Caco-2 (cell line): ENCODE measurements around the gene WWOX. TPM values are rescaled to one million over a fixed set of nuclear protein-coding genes. Genes with fewer than 3 reads are reported as not detected.

Experiments used
- BruUV-seq: library from RNA; stranded (reverse); fragments of 400-500 nt; replicated peaks from 2 replicates; lab custom pipeline; 2021; lab: Mats Ljungman, UMichigan
- CTCF ChIA-PET: fragments of 300-600 bp; sonication (Branson Sonifier 250); formaldehyde crosslinking; loops from one replicate; lab custom pipeline; 2022; ENCODE audit warnings: antibody characterized with exemption; lab: Charles Lee
- POLR2A ChIA-PET: fragments of 300-600 bp; sonication (Branson Sonifier 250); formaldehyde crosslinking; loops from one replicate; lab custom pipeline; 2022; ENCODE audit warnings: antibody characterized with exemption; lab: Charles Lee
- DNase-seq, 2 experiments: peaks; one replicate each; pipeline versions ENCODE4 v3.0.0 to v3.0.0-alpha.2; 2020 to 2022
- H3K27me3 ChIP-seq: replicated peaks from 2 replicates; pipeline ENCODE4 v1.6.0; 2011; ENCODE audit warnings: low read length; ENCODE audit not compliant: control insufficient read depth, insufficient read depth
- H3K36me3 ChIP-seq: 2 replicates; pipeline ENCODE4 v1.5.1; 2011; ENCODE audit warnings: low read length; ENCODE audit not compliant: control insufficient read depth, insufficient read depth
- H3K4me1 ChIP-seq: fragments of 250-450 bp; sonication (Bioruptor Pico); 2 replicates; pipeline ENCODE4 v1.5.1; 2020; ENCODE audit warnings: mild to moderate bottlenecking
- H3K4me3 ChIP-seq: 2 replicates; pipeline ENCODE4 v1.5.1; 2011; ENCODE audit warnings: low read depth, mild to moderate bottlenecking, control low read depth, low read length
- H3K9me3 ChIP-seq: fragments of 250-450 bp; sonication (Bioruptor Pico); 2 replicates; pipeline ENCODE4 v1.5.1; 2020; ENCODE audit warnings: mild to moderate bottlenecking, moderate library complexity
- H3K27ac Mint-ChIP-seq: one replicate; pipeline ENCODE4 v1.8.0; 2022; ENCODE audit warnings: mixed read lengths; ENCODE audit not compliant: unreplicated experiment
- H3K27me3 Mint-ChIP-seq: one replicate; pipeline ENCODE4 v1.8.0; 2022; ENCODE audit warnings: mixed read lengths; ENCODE audit not compliant: insufficient read depth, unreplicated experiment
- H3K36me3 Mint-ChIP-seq: one replicate; pipeline ENCODE4 v1.8.0; 2022; ENCODE audit warnings: mild to moderate bottlenecking, mixed read lengths; ENCODE audit not compliant: insufficient read depth, unreplicated experiment
- H3K4me1 Mint-ChIP-seq: one replicate; pipeline ENCODE4 v1.8.0; 2022; ENCODE audit warnings: low read depth, mixed read lengths; ENCODE audit not compliant: unreplicated experiment
- H3K4me3 Mint-ChIP-seq: one replicate; pipeline ENCODE4 v1.8.0; 2022; ENCODE audit warnings: mild to moderate bottlenecking, moderate library complexity, mixed read lengths; ENCODE audit not compliant: unreplicated experiment
- H3K9me3 Mint-ChIP-seq: one replicate; pipeline ENCODE4 v1.8.0; 2022; ENCODE audit warnings: mixed read lengths; ENCODE audit not compliant: unreplicated experiment
- CTCF ChIP-seq, 2 experiments: fragments of 200-600 bp in 1 of 2; IDR thresholded peaks; 1 replicate in 1 of 2; 2 replicates in 1 of 2; pipeline versions ENCODE4 v1.5.1 to v1.8.0; 2011 to 2022; ENCODE audit warnings: antibody characterized with exemption in 1 of 2, control low read depth in 1 of 2, inconsistent platforms in 1 of 2, low read depth in 1 of 2, low read length in 1 of 2, mild to moderate bottlenecking in 1 of 2, moderate library complexity in 1 of 2; ENCODE audit not compliant: insufficient read depth in 1 of 2, severe bottlenecking in 1 of 2, unreplicated experiment in 1 of 2
- intact Hi-C: fragments of 100-400 bp; cut with micrococcal nuclease; formaldehyde crosslinking; loops from one replicate; pipeline ENCODE4 v1.10.0; 2022; ENCODE audit not compliant: unreplicated experiment
- total RNA-seq: library from RNA; stranded (reverse); gene quantifications from 2 replicates; pipeline ENCODE4 v1.2.3, GENCODE V29; 2022

Gene WWOX
- total RNA-seq, 1 experiment from 2014 or later, result 45.0 TPM

DNA sequence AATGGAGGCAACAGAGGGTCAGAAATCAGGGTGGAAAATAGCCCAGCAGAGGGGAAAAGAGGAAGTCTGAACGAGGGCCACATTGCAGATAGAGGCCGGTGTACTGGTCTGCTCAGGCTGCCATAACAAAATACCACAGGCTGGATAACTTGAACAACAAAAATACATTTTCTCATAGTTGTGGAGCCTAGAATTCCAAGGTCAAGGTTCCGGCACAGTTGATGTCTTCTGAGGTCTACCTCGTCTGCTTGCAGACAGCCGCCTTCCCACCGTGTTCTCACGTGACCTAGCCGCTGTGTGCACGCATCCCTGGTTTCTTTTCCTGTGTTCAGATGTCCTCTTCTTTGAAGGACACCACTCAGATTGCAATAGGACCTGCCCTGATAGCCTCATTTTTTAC, 249.4 kb downstream of the WWOX start:
- DNase-seq, result no peak
- H3K27me3 ChIP-seq, result no peaks in the 10 kb centered on the region
- no TSS peak for BruUV-seq
- H3K4me3 ChIP-seq, result no peak overlapping the region
- H3K36me3 ChIP-seq, result no peaks in the 10 kb centered on the region; the same call in 1 of the 2 replicates
- peaks cover 11% of the 10 kb centered on the region; the same call in 1 of the 2 replicates for H3K4me1 ChIP-seq
- TF ChIP-seq CTCF (IDR thresholded peaks at IDR 0.05; ENCODE audit: insufficient read depth in 1 of 2, low read depth in 1 of 2, low read length in 1 of 2, severe bottlenecking in 1 of 2, unreplicated experiment in 1 of 2), result no peak
- no peaks in the 10 kb centered on the region for H3K27me3 Mint-ChIP-seq
- intact Hi-C loops, result no loop called here
- no peaks in the 10 kb centered on the region for H3K36me3 Mint-ChIP-seq
- POLR2A ChIA-PET, result no interaction called here
- peak overlapping the region; percentile 31 for H3K27ac Mint-ChIP-seq
- peaks cover 26% of the 10 kb centered on the region for H3K4me1 Mint-ChIP-seq
- H3K9me3 ChIP-seq, result no peaks in the 10 kb centered on the region
- peaks cover 23% of the 10 kb centered on the region for H3K9me3 Mint-ChIP-seq
- H3K4me3 Mint-ChIP-seq, result no peak overlapping the region
- CTCF ChIA-PET, result no interaction called here

GRCh38 chr16:78352184-78352583, 252.7 kb downstream of the WWOX start:
- no peaks in the 10 kb centered on the region; the same call in 1 of the 2 replicates for H3K36me3 ChIP-seq
- H3K27ac Mint-ChIP-seq, result no peak overlapping the region
- no peak overlapping the region for H3K4me3 Mint-ChIP-seq
- peaks cover 17% of the 10 kb centered on the region for H3K9me3 Mint-ChIP-seq
- CTCF ChIA-PET, result no interaction called here
- H3K36me3 Mint-ChIP-seq, result no peaks in the 10 kb centered on the region
- BruUV-seq, result no TSS peak
- H3K27me3 Mint-ChIP-seq, result no peaks in the 10 kb centered on the region
- no peak for TF ChIP-seq CTCF (IDR thresholded peaks at IDR 0.05; ENCODE audit: insufficient read depth in 1 of 2, low read depth in 1 of 2, low read length in 1 of 2, severe bottlenecking in 1 of 2, unreplicated experiment in 1 of 2)
- H3K4me1 ChIP-seq, result peaks cover 11% of the 10 kb centered on the region; the same call in 1 of the 2 replicates
- peaks cover 26% of the 10 kb centered on the region for H3K4me1 Mint-ChIP-seq
- H3K4me3 ChIP-seq, result no peak overlapping the region
- intact Hi-C loops, result no loop called here
- POLR2A ChIA-PET, result no interaction called here
- H3K9me3 ChIP-seq, result no peaks in the 10 kb centered on the region
- DNase-seq, result no peak
- no peaks in the 10 kb centered on the region for H3K27me3 ChIP-seq

GRCh38 chr16:78353640-78354275, 254.3 kb downstream of the WWOX start:
- H3K27me3 ChIP-seq, result no peaks in the 10 kb centered on the region
- peaks cover 13% of the 10 kb centered on the region for H3K9me3 Mint-ChIP-seq
- H3K4me1 Mint-ChIP-seq, result peaks cover 17% of the 10 kb centered on the region

More at GRCh38 chr16:78353640-78354275, 254.3 kb downstream of the WWOX start:
- DNase-seq, result no peak
- ChIA-PET POLR2A (no interaction called here), CTCF (no interaction called here)
- Mint-ChIP-seq H3K36me3 (no peaks in the 10 kb centered on the region), H3K27me3 (no peaks in the 10 kb centered on the region), H3K27ac (no peak overlapping the region), H3K4me3 (no peak overlapping the region)
- no peak overlapping the region for H3K4me3 ChIP-seq
- BruUV-seq, result no TSS peak
- peaks cover 11% of the 10 kb centered on the region; the same call in 1 of the 2 replicates for H3K4me1 ChIP-seq
- intact Hi-C loops, result no loop called here
- TF ChIP-seq CTCF (IDR thresholded peaks at IDR 0.05; ENCODE audit: insufficient read depth in 1 of 2, low read depth in 1 of 2, low read length in 1 of 2, severe bottlenecking in 1 of 2, unreplicated experiment in 1 of 2), result no peak
- no peaks in the 10 kb centered on the region; the same call in 1 of the 2 replicates for H3K36me3 ChIP-seq
- no peaks in the 10 kb centered on the region for H3K9me3 ChIP-seq
